BLaER1 (cell line): Measurements from ENCODE around the gene BEAN1.

Source experiments
- H3K27ac ChIP-seq: shearing (Covaris generic); formaldehyde crosslinking; 2 replicates; pipeline ENCODE4 v1.8.1; 2022
- H3K27me3 ChIP-seq: shearing (Covaris generic); formaldehyde crosslinking; 2 replicates; pipeline ENCODE4 v1.8.1; 2022
- H3K36me3 ChIP-seq: shearing (Covaris generic); formaldehyde crosslinking; 2 replicates; pipeline ENCODE4 v1.8.1; 2022
- H3K4me1 ChIP-seq: shearing (Covaris generic); formaldehyde crosslinking; 2 replicates; pipeline ENCODE4 v1.8.1; 2022
- H3K4me2 ChIP-seq: shearing (Covaris generic); formaldehyde crosslinking; 2 replicates; pipeline ENCODE4 v1.8.1; 2022
- H3K4me3 ChIP-seq: shearing (Covaris generic); formaldehyde crosslinking; 2 replicates; pipeline ENCODE4 v1.8.1; 2022
- H3K9ac ChIP-seq: shearing (Covaris generic); formaldehyde crosslinking; 2 replicates; pipeline ENCODE4 v1.8.1; 2022
- H3K9me3 ChIP-seq: shearing (Covaris generic); formaldehyde crosslinking; 2 replicates; pipeline ENCODE4 v1.8.1; 2022
- H4K20me1 ChIP-seq: shearing (Covaris generic); formaldehyde crosslinking; 2 replicates; pipeline ENCODE4 v1.8.1; 2022
- Cebpa-rat ChIP-seq: shearing (Covaris generic); IDR thresholded peaks from 2 replicates; pipeline ENCODE4 v1.8.1; 2022

Gene BEAN1

GRCh38 chr16:66385415-66385814 is 41.7 kb upstream of the BEAN1 start:
- no peak overlapping the region for H3K9ac ChIP-seq
- no peak overlapping the region for H3K4me3 ChIP-seq
- H4K20me1 ChIP-seq, result no peaks in the 10 kb centered on the region
- H3K27ac ChIP-seq, result no peak overlapping the region
- H3K27me3 ChIP-seq, result no peaks in the 10 kb centered on the region
- no peaks in the 10 kb centered on the region for H3K4me1 ChIP-seq
- H3K4me2 ChIP-seq, result no peak overlapping the region
- H3K9me3 ChIP-seq, result no peaks in the 10 kb centered on the region
- no peaks in the 10 kb centered on the region for H3K36me3 ChIP-seq
- TF ChIP-seq Cebpa-rat, result no peak

GRCh38 chr16:66386629-66387622 is 40.2 kb upstream of the BEAN1 start:
- no peak overlapping the region for H3K4me3 ChIP-seq
- H3K36me3 ChIP-seq, result no peaks in the 10 kb centered on the region
- H3K27me3 ChIP-seq, result no peaks in the 10 kb centered on the region
- TF ChIP-seq Cebpa-rat, result no peak
- no peak overlapping the region for H3K9ac ChIP-seq
- no peaks in the 10 kb centered on the region for H3K9me3 ChIP-seq
- no peak overlapping the region for H3K4me2 ChIP-seq
- H3K27ac ChIP-seq, result no peak overlapping the region
- H3K4me1 ChIP-seq, result no peaks in the 10 kb centered on the region
- no peaks in the 10 kb centered on the region for H4K20me1 ChIP-seq

GRCh38 chr16:66387817-66388332 is 39.2 kb upstream of the BEAN1 start:
- H4K20me1 ChIP-seq, result no peaks in the 10 kb centered on the region
- no peak for TF ChIP-seq Cebpa-rat
- H3K9me3 ChIP-seq, result no peaks in the 10 kb centered on the region
- no peak overlapping the region for H3K4me3 ChIP-seq
- H3K9ac ChIP-seq, result no peak overlapping the region
- no peaks in the 10 kb centered on the region for H3K27me3 ChIP-seq
- no peak overlapping the region for H3K4me2 ChIP-seq
- H3K36me3 ChIP-seq, result no peaks in the 10 kb centered on the region
- no peaks in the 10 kb centered on the region for H3K4me1 ChIP-seq
- no peak overlapping the region for H3K27ac ChIP-seq

GRCh38 chr16:66388350-66389139 is 38.5 kb upstream of the BEAN1 start:
- H3K4me1 ChIP-seq, result no peaks in the 10 kb centered on the region
- H3K9ac ChIP-seq, result no peak overlapping the region
- no peak overlapping the region for H3K27ac ChIP-seq
- H3K27me3 ChIP-seq, result no peaks in the 10 kb centered on the region
- no peaks in the 10 kb centered on the region for H4K20me1 ChIP-seq
- no peaks in the 10 kb centered on the region for H3K36me3 ChIP-seq
- no peak for TF ChIP-seq Cebpa-rat
- H3K4me2 ChIP-seq, result no peak overlapping the region
- no peaks in the 10 kb centered on the region for H3K9me3 ChIP-seq
- no peak overlapping the region for H3K4me3 ChIP-seq

GRCh38 chr16:66389256-66390176 is 37.6 kb upstream of the BEAN1 start:
- Histone ChIP-seq H3K4me3 (no peak overlapping the region), H3K9ac (no peak overlapping the region), H3K27ac (no peak overlapping the region), H3K27me3 (no peaks in the 10 kb centered on the region), H4K20me1 (no peaks in the 10 kb centered on the region), H3K4me2 (no peak overlapping the region), H3K36me3 (no peaks in the 10 kb centered on the region), H3K4me1 (no peaks in the 10 kb centered on the region), H3K9me3 (no peaks in the 10 kb centered on the region)
- no peak for TF ChIP-seq Cebpa-rat

GRCh38 chr16:66390346-66391108 is 36.6 kb upstream of the BEAN1 start:
- no peaks in the 10 kb centered on the region for H3K36me3 ChIP-seq
- H3K9me3 ChIP-seq, result no peaks in the 10 kb centered on the region
- no peaks in the 10 kb centered on the region for H3K4me1 ChIP-seq
- no peak overlapping the region for H3K4me3 ChIP-seq
- H3K27me3 ChIP-seq, result no peaks in the 10 kb centered on the region
- no peaks in the 10 kb centered on the region for H4K20me1 ChIP-seq
- H3K9ac ChIP-seq, result no peak overlapping the region
- TF ChIP-seq Cebpa-rat, result no peak
- no peak overlapping the region for H3K4me2 ChIP-seq
- H3K27ac ChIP-seq, result no peak overlapping the region

- Histone ChIP-seq H3K36me3 (no peaks in the 10 kb centered on the region), H3K27me3 (no peaks in the 10 kb centered on the region), H3K4me1 (peaks cover 11% of the 10 kb centered on the region), H3K4me3 (no peak overlapping the region), H3K27ac (no peak overlapping the region), H4K20me1 (no peaks in the 10 kb centered on the region), H3K4me2 (no peak overlapping the region), H3K9me3 (no peaks in the 10 kb centered on the region), H3K9ac (no peak overlapping the region)
- TF ChIP-seq Cebpa-rat, result no peak
These were observed 35.1 kb upstream of the BEAN1 start for GRCh38 chr16:66391726-66392670.
